Measurements from ENCODE around the gene RGR.

Gene RGR

DNA sequence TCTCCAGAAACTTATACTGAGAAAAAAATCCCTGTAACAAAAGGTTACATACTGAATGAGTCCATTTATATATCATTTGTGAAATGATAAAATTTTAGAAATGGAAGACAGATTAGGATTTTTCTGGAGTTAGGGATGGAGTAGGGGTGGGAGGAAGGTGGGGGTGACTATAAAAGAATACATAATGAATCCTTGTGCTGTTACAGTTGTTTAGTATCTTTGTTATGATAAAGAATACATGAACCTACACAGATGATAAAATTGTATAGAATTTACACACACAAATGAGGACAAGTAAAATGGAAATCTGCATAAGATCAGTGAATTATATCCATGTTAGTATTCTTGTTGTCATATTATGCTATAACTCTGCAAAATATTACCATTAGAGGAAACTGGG, 41.8 kb downstream of the RGR start:
- no peak for DNase-seq (ENCODE audit: low spot score)
- Histone ChIP-seq H3K36me3 (ENCODE audit: low read depth) (no peaks in the 10 kb centered on the region), H3K4me1 (ENCODE audit: insufficient read depth, poor library complexity, severe bottlenecking) (no peaks in the 10 kb centered on the region), H3K4me3 (ENCODE audit: severe bottlenecking) (no peak overlapping the region), H3K27me3 (ENCODE audit: insufficient read depth, poor library complexity, severe bottlenecking) (no peaks in the 10 kb centered on the region), H3K9me3 (ENCODE audit: severe bottlenecking) (no peaks in the 10 kb centered on the region), H3K27ac (ENCODE audit: poor library complexity, severe bottlenecking) (no peak overlapping the region)
- ATAC-seq (ENCODE audit: low read depth) = no peak
- TF ChIP-seq, protein P1, sequence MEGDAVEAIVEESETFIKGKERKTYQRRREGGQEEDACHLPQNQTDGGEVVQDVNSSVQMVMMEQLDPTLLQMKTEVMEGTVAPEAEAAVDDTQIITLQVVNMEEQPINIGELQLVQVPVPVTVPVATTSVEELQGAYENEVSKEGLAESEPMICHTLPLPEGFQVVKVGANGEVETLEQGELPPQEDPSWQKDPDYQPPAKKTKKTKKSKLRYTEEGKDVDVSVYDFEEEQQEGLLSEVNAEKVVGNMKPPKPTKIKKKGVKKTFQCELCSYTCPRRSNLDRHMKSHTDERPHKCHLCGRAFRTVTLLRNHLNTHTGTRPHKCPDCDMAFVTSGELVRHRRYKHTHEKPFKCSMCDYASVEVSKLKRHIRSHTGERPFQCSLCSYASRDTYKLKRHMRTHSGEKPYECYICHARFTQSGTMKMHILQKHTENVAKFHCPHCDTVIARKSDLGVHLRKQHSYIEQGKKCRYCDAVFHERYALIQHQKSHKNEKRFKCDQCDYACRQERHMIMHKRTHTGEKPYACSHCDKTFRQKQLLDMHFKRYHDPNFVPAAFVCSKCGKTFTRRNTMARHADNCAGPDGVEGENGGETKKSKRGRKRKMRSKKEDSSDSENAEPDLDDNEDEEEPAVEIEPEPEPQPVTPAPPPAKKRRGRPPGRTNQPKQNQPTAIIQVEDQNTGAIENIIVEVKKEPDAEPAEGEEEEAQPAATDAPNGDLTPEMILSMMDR (IDR thresholded peaks at IDR 0.05; ENCODE audit: poor library complexity, severe bottlenecking) = no peak

DNA sequence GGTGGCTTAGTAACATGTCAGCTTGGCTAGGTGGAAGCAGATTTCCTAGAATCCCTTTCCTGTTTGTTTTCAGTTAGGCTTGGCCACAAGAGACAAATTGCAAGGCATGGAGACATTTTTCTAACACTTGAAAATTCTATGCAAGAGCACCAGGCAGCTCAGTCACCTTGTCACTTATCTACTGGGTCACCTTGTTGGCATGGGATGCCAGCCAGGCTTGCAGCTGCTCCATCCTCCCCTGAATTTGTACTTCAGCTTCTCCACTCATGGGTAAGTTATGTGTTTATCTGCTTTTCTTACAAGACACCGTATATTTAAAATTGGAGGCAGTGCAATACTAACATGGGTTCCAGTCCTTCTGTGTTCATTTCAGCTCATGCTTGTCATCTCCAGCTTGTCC, 43.3 kb downstream of the RGR start:
- TF ChIP-seq, protein P1 (IDR thresholded peaks at IDR 0.05; ENCODE audit: poor library complexity, severe bottlenecking) = no peak
- no peak for DNase-seq (ENCODE audit: low spot score)
- no peak for ATAC-seq (ENCODE audit: low read depth)
- Histone ChIP-seq H3K27ac (ENCODE audit: poor library complexity, severe bottlenecking) (no peak overlapping the region), H3K4me1 (ENCODE audit: insufficient read depth, poor library complexity, severe bottlenecking) (no peaks in the 10 kb centered on the region), H3K9me3 (ENCODE audit: severe bottlenecking) (no peaks in the 10 kb centered on the region), H3K4me3 (ENCODE audit: severe bottlenecking) (no peak overlapping the region), H3K36me3 (ENCODE audit: low read depth) (no peaks in the 10 kb centered on the region), H3K27me3 (ENCODE audit: insufficient read depth, poor library complexity, severe bottlenecking) (no peaks in the 10 kb centered on the region)

DNA sequence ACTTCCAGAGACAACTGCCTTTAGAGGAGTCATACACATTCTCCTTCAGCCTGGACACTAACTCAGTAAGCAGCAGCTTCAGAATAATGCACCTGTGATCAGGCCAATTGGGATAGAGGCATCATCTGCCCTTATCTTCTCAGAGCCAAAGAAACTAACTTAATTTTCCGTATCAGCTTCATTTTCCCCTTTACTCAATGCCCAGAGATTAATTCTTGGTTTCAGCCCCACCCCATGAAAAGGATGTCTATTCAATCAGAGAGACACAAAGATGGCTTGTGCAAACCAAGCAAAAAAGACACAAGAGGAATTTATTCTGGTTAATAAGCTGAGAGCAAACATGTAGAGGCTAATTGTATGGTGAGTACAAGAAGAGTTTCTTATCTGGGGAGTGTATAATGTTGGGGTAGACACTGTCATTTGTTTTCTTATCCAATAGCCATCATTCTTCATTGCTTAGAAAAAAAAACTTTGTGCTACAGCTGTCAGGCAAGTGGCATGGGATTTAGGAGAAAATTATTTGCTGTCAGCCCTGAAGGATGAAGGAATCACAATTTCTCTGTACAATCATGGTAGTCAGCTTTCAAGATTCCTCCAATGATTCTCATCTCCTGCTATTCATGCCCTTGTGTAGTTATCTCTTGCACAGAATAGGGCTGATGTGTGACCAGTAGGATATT, 44.8 kb downstream of the RGR start:
- Histone ChIP-seq H3K27me3 (ENCODE audit: insufficient read depth, poor library complexity, severe bottlenecking) (no peaks in the 10 kb centered on the region), H3K27ac (ENCODE audit: poor library complexity, severe bottlenecking) (no peak overlapping the region), H3K4me1 (ENCODE audit: insufficient read depth, poor library complexity, severe bottlenecking) (no peaks in the 10 kb centered on the region), H3K9me3 (ENCODE audit: severe bottlenecking) (no peaks in the 10 kb centered on the region), H3K36me3 (ENCODE audit: low read depth) (no peaks in the 10 kb centered on the region), H3K4me3 (ENCODE audit: severe bottlenecking) (no peak overlapping the region)
- ATAC-seq (ENCODE audit: low read depth) = no peak
- no peak for DNase-seq (ENCODE audit: low spot score)
- TF ChIP-seq, protein P1 (IDR thresholded peaks at IDR 0.05; ENCODE audit: poor library complexity, severe bottlenecking) = no peak

DNA sequence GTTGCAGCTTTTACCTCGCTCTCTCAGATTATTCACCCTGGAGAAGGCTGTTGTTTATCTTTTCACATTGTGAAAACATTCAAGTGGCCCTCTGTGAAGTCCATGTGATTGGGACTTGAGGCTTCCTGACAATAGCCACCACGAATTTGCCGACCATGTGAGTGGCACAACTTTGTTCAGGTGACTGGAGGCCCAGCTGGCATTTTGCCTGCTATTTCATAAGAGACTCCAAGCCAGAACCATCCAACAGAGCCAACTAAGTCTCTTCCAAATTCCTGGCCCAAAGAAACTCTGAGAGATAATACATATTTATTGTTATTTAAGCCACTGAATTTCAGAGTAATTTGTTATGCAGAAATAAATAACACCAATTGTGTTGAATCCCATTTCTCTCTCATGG, 45.4 kb downstream of the RGR start:
- H3K9me3 ChIP-seq (ENCODE audit: severe bottlenecking) = no peaks in the 10 kb centered on the region
- no peaks in the 10 kb centered on the region for H3K36me3 ChIP-seq (ENCODE audit: low read depth)
- H3K4me1 ChIP-seq (ENCODE audit: insufficient read depth, poor library complexity, severe bottlenecking) = no peaks in the 10 kb centered on the region
- no peak overlapping the region for H3K4me3 ChIP-seq (ENCODE audit: severe bottlenecking)
- DNase-seq (ENCODE audit: low spot score) = no peak
- no peak overlapping the region for H3K27ac ChIP-seq (ENCODE audit: poor library complexity, severe bottlenecking)
- H3K27me3 ChIP-seq (ENCODE audit: insufficient read depth, poor library complexity, severe bottlenecking) = no peaks in the 10 kb centered on the region
- TF ChIP-seq, protein P1 (IDR thresholded peaks at IDR 0.05; ENCODE audit: poor library complexity, severe bottlenecking) = no peak
- ATAC-seq (ENCODE audit: low read depth) = no peak

DNA sequence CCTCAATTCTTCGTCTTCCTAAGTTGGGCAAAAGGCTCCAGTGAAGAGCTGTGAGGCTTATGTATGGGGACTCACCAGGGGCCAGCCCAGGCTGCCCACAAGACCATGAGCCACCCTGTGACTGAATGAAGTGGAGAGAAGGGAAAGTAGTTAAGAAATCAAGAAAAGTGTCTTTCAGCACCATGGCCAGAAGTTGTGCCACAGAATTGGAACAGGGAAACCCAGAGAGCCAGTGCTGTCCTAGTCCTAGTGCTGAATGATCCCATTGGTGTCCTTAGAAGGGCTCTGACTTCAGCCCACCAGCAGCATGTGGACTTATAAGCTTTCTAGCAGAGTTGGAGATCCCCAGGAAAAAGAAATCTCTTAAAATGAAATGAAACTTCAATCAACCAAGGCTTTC, 46.5 kb downstream of the RGR start:
- ATAC-seq (ENCODE audit: low read depth) = peak; percentile 70
- no peaks in the 10 kb centered on the region for H3K9me3 ChIP-seq (ENCODE audit: severe bottlenecking)
- H3K27ac ChIP-seq (ENCODE audit: poor library complexity, severe bottlenecking) = no peak overlapping the region
- no peak for DNase-seq (ENCODE audit: low spot score)
- no peaks in the 10 kb centered on the region for H3K36me3 ChIP-seq (ENCODE audit: low read depth)
- H3K4me3 ChIP-seq (ENCODE audit: severe bottlenecking) = no peak overlapping the region
- TF ChIP-seq, protein P1 (IDR thresholded peaks at IDR 0.05; ENCODE audit: poor library complexity, severe bottlenecking) = no peak
- H3K27me3 ChIP-seq (ENCODE audit: insufficient read depth, poor library complexity, severe bottlenecking) = no peaks in the 10 kb centered on the region
- no peaks in the 10 kb centered on the region for H3K4me1 ChIP-seq (ENCODE audit: insufficient read depth, poor library complexity, severe bottlenecking)
